Left colon (tissue), 2 donors: ENCODE results near the gene HSPD1. TPM values are rescaled to one million over a fixed set of nuclear protein-coding genes. Genes with fewer than 3 reads are reported as not detected.
A peak's percentile ranks its signal among the peaks of the same experiment; 100 is the strongest.
"Not testable (repeated sequence)": the region's sequence is repeated elsewhere in the genome, so short reads cannot be mapped to it uniquely, and the experiment has no call there.

Source experiments
- ATAC-seq: fragments of 200-7000 bp; cut with Tn5 transposase; one replicate; pipeline ENCODE4 v1.9.1; 2020; ENCODE audit warnings: mild to moderate bottlenecking, moderate library complexity
- DNase-seq, 2 donors: peaks; one replicate each; pipeline ENCODE4 v3.0.0-alpha.2; 2020
- intact Hi-C, 2 donors: fragments of 100-400 bp; cut with DNase I in 1 of 2; cut with micrococcal nuclease in 1 of 2; formaldehyde crosslinking; loops; one replicate each; pipeline versions ENCODE4 v1.11.2 to v1.14.0; 2022; cut with DNase I, micrococcal nuclease
- total RNA-seq, 2 donors: library from RNA; stranded (reverse); fragmentation: NEBNext Ultra II Directional; extraction: Animal tissue kit (Norgen Biotek cat#: 25700); gene quantifications; one replicate each; pipeline ENCODE4 v1.2.1, GENCODE V29; 2021
- donor health status: DM: no; HTN: no; CAD: no.
- donor health status: DM: yes; HTN: yes; CAD: no.

HSPD1 gene
- total RNA-seq, 2 donors from 2014 or later, result 152 to 175 TPM

- intact Hi-C loops, result no loop called here
- ATAC-seq, result peak; percentile 63
- DNase-seq, result no peak
These were observed 46.9 kb downstream of the HSPD1 start for GRCh38 chr2:197452754-197453122.

GRCh38 chr2:197450935-197451358 is 48.7 kb downstream of the HSPD1 start:
- intact Hi-C loops, DNase-seq, ATAC-seq: not testable (repeated sequence)

GRCh38 chr2:197450465-197450864 is 49.2 kb downstream of the HSPD1 start:
- intact Hi-C loops, result no loop called here
- DNase-seq, result no peak
- ATAC-seq, result no peak

GRCh38 chr2:197446844-197447243 is 52.8 kb downstream of the HSPD1 start:
- DNase-seq, result no peak
- no peak for ATAC-seq
- intact Hi-C loops, result no loop called here

- intact Hi-C loops, result no loop called here
- ATAC-seq, result no peak
- no peak for DNase-seq
These were observed 53.9 kb downstream of the HSPD1 start for GRCh38 chr2:197445746-197446145.

- no peak for DNase-seq
- no peak for ATAC-seq
- intact Hi-C loops, result no loop called here
These were observed 56.8 kb downstream of the HSPD1 start for GRCh38 chr2:197442857-197443256.

- DNase-seq (no peak), ATAC-seq (no peak)
- intact Hi-C loops, result no loop called here
These were observed 62.3 kb downstream of the HSPD1 start for GRCh38 chr2:197437380-197437779.

Other genes starting within 250 kb of the HSPD1 start
- gene ANKRD44, start 189.1 kb downstream of the HSPD1 start, total RNA-seq, result 10 to 100 TPM in 1 of 2 donors, 1 to 10 TPM in 1; 9.2 to 14.6 TPM
- 100 to 1,000 TPM; 193 to 201 TPM for gene SF3B1, start 64.8 kb downstream of the HSPD1 start, total RNA-seq
- gene COQ10B, start 46.3 kb downstream of the HSPD1 start, total RNA-seq, result 10 to 100 TPM; 29.2 to 32.4 TPM
- gene HSPE1, start 539 bp upstream of the HSPD1 start, total RNA-seq, result 10 to 100 TPM; 83.1 to 92.2 TPM
- gene MOB4, start 16.2 kb upstream of the HSPD1 start, total RNA-seq, result 10 to 100 TPM; 25.8 to 26.1 TPM
- gene RFTN2, start 175.7 kb upstream of the HSPD1 start, total RNA-seq, result 1 to 10 TPM; 1.9 to 3.0 TPM
- 10 to 100 TPM in 1 of 2 donors, 1 to 10 TPM in 1; 9.5 to 15.7 TPM for gene MARS2, start 205.5 kb upstream of the HSPD1 start, total RNA-seq